Measurements from ENCODE around the gene EXD1.

GRCh38 chr15:41182266-41182665 is 48.3 kb downstream of the EXD1 start:
- TF ChIP-seq HOXB5 (CRISPR knock-in tag; IDR thresholded peaks at IDR 0.05) (no peak), REST (IDR thresholded peaks at IDR 0.05) (no peak)

All from A549 (cell line).